CD4-positive, alpha-beta T cell treated with Interleukin-17A for 4 hours (primary cell): ENCODE data around the gene NRK.
"Not testable (repeated sequence)": the region's sequence is repeated elsewhere in the genome, so short reads cannot be mapped to it uniquely, and the experiment has no call there.

Experiments used
- DNase-seq: peaks from one replicate; pipeline ENCODE4 v3.0.0-alpha.2; 2020; ENCODE audit warnings: mixed read lengths

Gene NRK

GRCh38 chrX:105909576-105909975 is 87.2 kb downstream of the NRK start:
- no peak for DNase-seq

- DNase-seq, result no peak
Observed at GRCh38 chrX:105910563-105911105, 88.3 kb downstream of the NRK start.

- DNase-seq, result no peak
Observed at GRCh38 chrX:105945266-105945665, 122.9 kb downstream of the NRK start.

- no peak for DNase-seq
Observed at GRCh38 chrX:105969487-105969886, 147.1 kb downstream of the NRK start.

- DNase-seq, result no peak
Observed at GRCh38 chrX:105972690-105973386, 150.5 kb downstream of the NRK start.

- no peak for DNase-seq
Observed at GRCh38 chrX:105973387-105973739, 151.0 kb downstream of the NRK start.

- DNase-seq, result no peak
Observed at GRCh38 chrX:105975382-105975781, 153.0 kb downstream of the NRK start.

GRCh38 chrX:105981772-105982485 is 159.6 kb downstream of the NRK start:
- DNase-seq, result no peak

GRCh38 chrX:105988487-105988886 is 166.1 kb downstream of the NRK start:
- not testable (repeated sequence) for DNase-seq

GRCh38 chrX:105999294-105999693 is 177.0 kb downstream of the NRK start:
- DNase-seq, result no peak

GRCh38 chrX:106000203-106000602 is 177.9 kb downstream of the NRK start:
- DNase-seq, result no peak

- DNase-seq, result not testable (repeated sequence)
Observed at GRCh38 chrX:106000609-106001008, 178.3 kb downstream of the NRK start.

- no peak for DNase-seq
Observed at GRCh38 chrX:106005684-106006083, 183.3 kb downstream of the NRK start.

- DNase-seq, result no peak
Observed at GRCh38 chrX:106007815-106008214, 185.5 kb downstream of the NRK start.
